Right kidney (tissue), 9 donors: Measurements from ENCODE around the gene FAM120B.
"Not testable (repeated sequence)": the region's sequence is repeated elsewhere in the genome, so short reads cannot be mapped to it uniquely, and the experiment has no call there.

Experiments used
- DNase-seq: peaks from one replicate; pipeline ENCODE4 v3.0.0-alpha.2; 2016
- long read RNA-seq, 8 donors: transcript quantifications; one replicate each; lab custom pipeline, GENCODE V29; 2026

The FAM120B gene
- long read RNA-seq, donor 1, full-length matches to known transcripts, result 3 of 8 reads
- long read RNA-seq, donor 1, partial matches to known transcripts, result 5 of 8 reads
- long read RNA-seq, donor 1, other reads (novel, unspliced or antisense), result 0 of 8 reads
- long read RNA-seq, donor 2, partial matches to known transcripts, result 6 of 6 reads
- long read RNA-seq, donor 2, other reads (novel, unspliced or antisense), result 0 of 6 reads
- long read RNA-seq, donor 3, partial matches to known transcripts, result 5 of 5 reads
- long read RNA-seq, donor 3, other reads (novel, unspliced or antisense), result 0 of 5 reads
- long read RNA-seq, donor 4, full-length matches to known transcripts, result 3 of 13 reads
- long read RNA-seq, donor 4, partial matches to known transcripts, result 10 of 13 reads
- long read RNA-seq, donor 4, other reads (novel, unspliced or antisense), result 0 of 13 reads
- long read RNA-seq, donor 5, full-length matches to known transcripts, result 3 of 11 reads
- long read RNA-seq, donor 5, partial matches to known transcripts, result 8 of 11 reads
- long read RNA-seq, donor 5, other reads (novel, unspliced or antisense), result 0 of 11 reads
- long read RNA-seq, donor 6, full-length matches to known transcripts, result 1 of 9 reads
- long read RNA-seq, donor 6, partial matches to known transcripts, result 8 of 9 reads
- long read RNA-seq, donor 6, other reads (novel, unspliced or antisense), result 0 of 9 reads
- long read RNA-seq, donor 7, full-length matches to known transcripts, result 6 of 23 reads
- long read RNA-seq, donor 7, partial matches to known transcripts, result 17 of 23 reads
- long read RNA-seq, donor 7, other reads (novel, unspliced or antisense), result 0 of 23 reads
- long read RNA-seq, donor 8, full-length matches to known transcripts, result 4 of 11 reads
- long read RNA-seq, donor 8, partial matches to known transcripts, result 7 of 11 reads
- long read RNA-seq, donor 8, other reads (novel, unspliced or antisense), result 0 of 11 reads

GRCh38 chr6:170306324-170307079, at the start of gene FAM120B:
TSS of gene FAM120B (plus strand) at chr6:170306758. CDS start at chr6:170317391, 10,633 bp downstream.
- peak; percentile 96 for DNase-seq

- no peak for DNase-seq
Observed at GRCh38 chr6:170257376-170257775, 49.2 kb upstream of the FAM120B start.

- no peak for DNase-seq
Observed at GRCh38 chr6:170258407-170258806, 48.2 kb upstream of the FAM120B start.

- DNase-seq, result no peak
Observed at GRCh38 chr6:170259278-170259677, 47.3 kb upstream of the FAM120B start.

- DNase-seq, result no peak
Observed at GRCh38 chr6:170260686-170261085, 45.9 kb upstream of the FAM120B start.

- no peak for DNase-seq
Observed at GRCh38 chr6:170261643-170262488, 44.7 kb upstream of the FAM120B start.

GRCh38 chr6:170262489-170263088, 44.0 kb upstream of the FAM120B start:
- DNase-seq, result no peak

GRCh38 chr6:170263410-170263809, 43.1 kb upstream of the FAM120B start:
- DNase-seq, result no peak

- DNase-seq, result no peak
Observed at GRCh38 chr6:170264086-170264485, 42.5 kb upstream of the FAM120B start.

- DNase-seq, result not testable (repeated sequence)
Observed at GRCh38 chr6:170264644-170265043, 41.9 kb upstream of the FAM120B start.

GRCh38 chr6:170265655-170266054, 40.9 kb upstream of the FAM120B start:
- DNase-seq, result no peak

GRCh38 chr6:170266061-170266825, 40.3 kb upstream of the FAM120B start:
- no peak for DNase-seq

GRCh38 chr6:170267688-170268087, 38.9 kb upstream of the FAM120B start:
- DNase-seq, result no peak

GRCh38 chr6:170268216-170269129, 38.1 kb upstream of the FAM120B start:
- DNase-seq, result no peak

- DNase-seq, result no peak
Observed at GRCh38 chr6:170269151-170269845, 37.3 kb upstream of the FAM120B start.

GRCh38 chr6:170269846-170270541, 36.6 kb upstream of the FAM120B start:
- DNase-seq, result peak; percentile 56

GRCh38 chr6:170270984-170271593, 35.5 kb upstream of the FAM120B start:
- DNase-seq, result no peak
